ENCODE measurements around the gene NID2.

The NID2 gene

GRCh38 chr14:51979088-51979709, 89.7 kb downstream of the NID2 start:
- H3K9ac ChIP-seq (ENCODE audit: low read depth, low read length, poor library complexity) = no peak overlapping the region
- no peaks in the 10 kb centered on the region for H3K27me3 ChIP-seq (ENCODE audit: control insufficient read depth in 3 of 3, insufficient read depth in 3 of 3, low read depth in 1 of 3, low read length in 3 of 3)
- DNase-seq (ENCODE audit: low spot score) = peak; percentile 86
- H3K36me3 ChIP-seq (replicated peaks in 1 of 2; ENCODE audit: control insufficient read depth in 2 of 2, insufficient read depth in 2 of 2, low read length in 2 of 2) = no peaks in the 10 kb centered on the region
- no peak overlapping the region for H3K4ac ChIP-seq (ENCODE audit: low read length)
- H3K14ac ChIP-seq (ENCODE audit: low read length) = no peak overlapping the region
- H4K8ac ChIP-seq (ENCODE audit: low read depth, low read length) = no peak overlapping the region
- H3K23ac ChIP-seq (ENCODE audit: low read depth, low read length, poor library complexity) = no peak overlapping the region
- no peak overlapping the region for H2BK15ac ChIP-seq (ENCODE audit: low read length)
- no peak overlapping the region for H2BK120ac ChIP-seq (ENCODE audit: low read depth, low read length)
- H4K91ac ChIP-seq (ENCODE audit: low read depth, low read length, poor library complexity) = no peak overlapping the region
- no peak overlapping the region for H2AK5ac ChIP-seq (ENCODE audit: low read depth, low read length)
- H2BK5ac ChIP-seq (ENCODE audit: low read length) = no peak overlapping the region
- H2AFZ ChIP-seq (ENCODE audit: low read length) = peak overlapping the region; percentile 49
- no peak overlapping the region for H3K4me2 ChIP-seq (ENCODE audit: insufficient read depth, low read length, poor library complexity, severe bottlenecking)
- no peak overlapping the region for H3K27ac ChIP-seq (replicated peaks; ENCODE audit: low read length)
- no peak overlapping the region for H3K4me3 ChIP-seq (ENCODE audit: low read length in 2 of 2)
- no peak overlapping the region for H2BK12ac ChIP-seq (ENCODE audit: low read length)
- no peaks in the 10 kb centered on the region for H3K9me3 ChIP-seq (replicated peaks in 1 of 2; ENCODE audit: control insufficient read depth in 2 of 2, insufficient read depth in 1 of 2, low read depth in 1 of 2, low read length in 2 of 2)
- WGBS, 2 donors (ENCODE audit: extremely low coverage in 2 of 2, insufficient read length in 2 of 2, insufficient replicate concordance in 1 of 2) = no CpG with 5 or more reads among the region's 17 CpGs
- H3K4me1 ChIP-seq (ENCODE audit: control insufficient read depth in 2 of 2, insufficient read depth in 1 of 2, low read depth in 1 of 2, low read length in 2 of 2) = no peaks in the 10 kb centered on the region
- no peaks in the 10 kb centered on the region for H3K79me1 ChIP-seq (ENCODE audit: low read depth, low read length)
- H3K18ac ChIP-seq (ENCODE audit: low read length) = no peak overlapping the region

DNA sequence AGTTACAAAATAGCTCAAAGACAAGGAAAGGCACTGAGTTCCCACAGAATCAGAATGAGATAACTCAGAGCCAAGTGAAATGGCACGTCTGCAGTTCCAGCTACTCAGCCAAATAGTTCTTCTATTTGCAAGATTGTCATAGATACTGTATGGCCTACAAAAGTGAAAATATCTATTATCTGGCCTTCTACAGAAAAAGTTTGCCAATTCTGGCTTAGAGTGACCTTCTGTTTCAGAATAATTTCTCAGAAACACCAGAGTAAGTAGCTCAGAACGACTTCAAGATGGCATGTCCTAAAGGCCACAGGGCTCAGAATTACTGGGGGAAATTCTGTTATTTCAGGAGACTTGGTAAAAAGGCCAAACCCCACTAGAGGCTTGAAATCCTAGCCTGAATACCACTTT, 90.2 kb downstream of the NID2 start:
- no peak overlapping the region for H3K27ac ChIP-seq (replicated peaks; ENCODE audit: low read length)
- no peaks in the 10 kb centered on the region for H3K36me3 ChIP-seq (replicated peaks in 1 of 2; ENCODE audit: control insufficient read depth in 2 of 2, insufficient read depth in 2 of 2, low read length in 2 of 2)
- no peak overlapping the region for H2BK12ac ChIP-seq (ENCODE audit: low read length)
- H3K18ac ChIP-seq (ENCODE audit: low read length) = no peak overlapping the region
- no peak overlapping the region for H3K4ac ChIP-seq (ENCODE audit: low read length)
- no peaks in the 10 kb centered on the region for H3K27me3 ChIP-seq (ENCODE audit: control insufficient read depth in 3 of 3, insufficient read depth in 3 of 3, low read depth in 1 of 3, low read length in 3 of 3)
- H3K9ac ChIP-seq (ENCODE audit: low read depth, low read length, poor library complexity) = no peak overlapping the region
- no peaks in the 10 kb centered on the region for H3K79me1 ChIP-seq (ENCODE audit: low read depth, low read length)
- H2BK120ac ChIP-seq (ENCODE audit: low read depth, low read length) = no peak overlapping the region
- no peak for DNase-seq (ENCODE audit: low spot score)
- no peak overlapping the region for H2BK5ac ChIP-seq (ENCODE audit: low read length)
- no peaks in the 10 kb centered on the region for H3K4me1 ChIP-seq (ENCODE audit: control insufficient read depth in 2 of 2, insufficient read depth in 1 of 2, low read depth in 1 of 2, low read length in 2 of 2)
- H4K8ac ChIP-seq (ENCODE audit: low read depth, low read length) = no peak overlapping the region
- H3K23ac ChIP-seq (ENCODE audit: low read depth, low read length, poor library complexity) = no peak overlapping the region
- WGBS, 2 donors (ENCODE audit: extremely low coverage in 2 of 2, insufficient read length in 2 of 2, insufficient replicate concordance in 1 of 2) = no CpG with 5 or more reads among the region's 2 CpGs
- H4K91ac ChIP-seq (ENCODE audit: low read depth, low read length, poor library complexity) = no peak overlapping the region
- H3K9me3 ChIP-seq (replicated peaks in 1 of 2; ENCODE audit: control insufficient read depth in 2 of 2, insufficient read depth in 1 of 2, low read depth in 1 of 2, low read length in 2 of 2) = no peaks in the 10 kb centered on the region
- no peak overlapping the region for H3K4me2 ChIP-seq (ENCODE audit: insufficient read depth, low read length, poor library complexity, severe bottlenecking)
- H2BK15ac ChIP-seq (ENCODE audit: low read length) = no peak overlapping the region
- no peak overlapping the region for H3K14ac ChIP-seq (ENCODE audit: low read length)
- no peak overlapping the region for H2AK5ac ChIP-seq (ENCODE audit: low read depth, low read length)
- H2AFZ ChIP-seq (ENCODE audit: low read length) = peak overlapping the region; percentile 49
- no peak overlapping the region for H3K4me3 ChIP-seq (ENCODE audit: low read length in 2 of 2)

DNA sequence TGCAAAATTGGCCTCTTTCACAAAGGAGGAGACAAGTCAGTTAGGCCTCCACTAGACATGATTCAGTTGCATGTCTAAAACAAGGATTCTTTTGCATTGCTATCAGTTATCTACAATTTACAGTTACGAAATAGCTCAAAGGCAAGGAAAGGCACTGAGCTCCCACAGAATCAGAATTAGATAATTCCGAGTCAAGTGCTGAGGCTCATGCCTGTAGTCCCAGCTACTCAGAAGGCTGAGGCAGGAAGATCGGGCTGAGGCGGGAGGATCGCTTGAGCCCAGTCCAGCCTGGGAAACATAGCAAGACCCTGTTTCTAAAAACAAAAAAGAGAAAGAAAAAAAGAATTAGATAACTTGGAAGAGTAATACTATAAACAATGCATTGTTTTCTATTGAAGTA, 91.8 kb downstream of the NID2 start:
- no peak overlapping the region for H3K27ac ChIP-seq (replicated peaks; ENCODE audit: low read length)
- no peak overlapping the region for H2BK15ac ChIP-seq (ENCODE audit: low read length)
- H3K18ac ChIP-seq (ENCODE audit: low read length) = no peak overlapping the region
- no peaks in the 10 kb centered on the region for H3K27me3 ChIP-seq (ENCODE audit: control insufficient read depth in 3 of 3, insufficient read depth in 3 of 3, low read depth in 1 of 3, low read length in 3 of 3)
- no peaks in the 10 kb centered on the region for H3K36me3 ChIP-seq (replicated peaks in 1 of 2; ENCODE audit: control insufficient read depth in 2 of 2, insufficient read depth in 2 of 2, low read length in 2 of 2)
- no peak overlapping the region for H3K4ac ChIP-seq (ENCODE audit: low read length)
- no peak overlapping the region for H4K91ac ChIP-seq (ENCODE audit: low read depth, low read length, poor library complexity)
- no CpG with 5 or more reads among the region's 5 CpGs for WGBS, 2 donors (ENCODE audit: extremely low coverage in 2 of 2, insufficient read length in 2 of 2, insufficient replicate concordance in 1 of 2)
- no peak overlapping the region for H3K4me3 ChIP-seq (ENCODE audit: low read length in 2 of 2)
- H3K4me2 ChIP-seq (ENCODE audit: insufficient read depth, low read length, poor library complexity, severe bottlenecking) = no peak overlapping the region
- no peak overlapping the region for H3K23ac ChIP-seq (ENCODE audit: low read depth, low read length, poor library complexity)
- H2BK12ac ChIP-seq (ENCODE audit: low read length) = no peak overlapping the region
- no peak overlapping the region for H2BK120ac ChIP-seq (ENCODE audit: low read depth, low read length)
- no peaks in the 10 kb centered on the region for H3K9me3 ChIP-seq (replicated peaks in 1 of 2; ENCODE audit: control insufficient read depth in 2 of 2, insufficient read depth in 1 of 2, low read depth in 1 of 2, low read length in 2 of 2)
- no peak overlapping the region for H3K14ac ChIP-seq (ENCODE audit: low read length)
- no peak overlapping the region for H3K9ac ChIP-seq (ENCODE audit: low read depth, low read length, poor library complexity)
- H3K4me1 ChIP-seq (ENCODE audit: control insufficient read depth in 2 of 2, insufficient read depth in 1 of 2, low read depth in 1 of 2, low read length in 2 of 2) = no peaks in the 10 kb centered on the region
- H3K79me1 ChIP-seq (ENCODE audit: low read depth, low read length) = no peaks in the 10 kb centered on the region
- no peak overlapping the region for H2AK5ac ChIP-seq (ENCODE audit: low read depth, low read length)
- no peak overlapping the region for H4K8ac ChIP-seq (ENCODE audit: low read depth, low read length)
- DNase-seq (ENCODE audit: low spot score) = no peak
- H2BK5ac ChIP-seq (ENCODE audit: low read length) = no peak overlapping the region
- H2AFZ ChIP-seq (ENCODE audit: low read length) = no peak overlapping the region

- H3K27ac ChIP-seq (replicated peaks; ENCODE audit: low read length) = no peak overlapping the region
- no peak overlapping the region for H3K4ac ChIP-seq (ENCODE audit: low read length)
- no CpG with 5 or more reads among the region's 7 CpGs for whole genome bisulfite sequencing, 2 donors (ENCODE audit: extremely low coverage in 2 of 2, insufficient read length in 2 of 2, insufficient replicate concordance in 1 of 2)
- H4K91ac ChIP-seq (ENCODE audit: low read depth, low read length, poor library complexity) = no peak overlapping the region
- H3K27me3 ChIP-seq (ENCODE audit: control insufficient read depth in 3 of 3, insufficient read depth in 3 of 3, low read depth in 1 of 3, low read length in 3 of 3) = no peaks in the 10 kb centered on the region
- no peak overlapping the region for H2BK5ac ChIP-seq (ENCODE audit: low read length)
- H2AFZ ChIP-seq (ENCODE audit: low read length) = no peak overlapping the region
- no peak overlapping the region for H3K9ac ChIP-seq (ENCODE audit: low read depth, low read length, poor library complexity)
- no peak overlapping the region for H2BK12ac ChIP-seq (ENCODE audit: low read length)
- H3K4me2 ChIP-seq (ENCODE audit: insufficient read depth, low read length, poor library complexity, severe bottlenecking) = no peak overlapping the region
- no peak for DNase-seq (ENCODE audit: low spot score)
- no peak overlapping the region for H2AK5ac ChIP-seq (ENCODE audit: low read depth, low read length)
- H3K36me3 ChIP-seq (replicated peaks in 1 of 2; ENCODE audit: control insufficient read depth in 2 of 2, insufficient read depth in 2 of 2, low read length in 2 of 2) = peaks cover 0 to 22% of the 10 kb centered on the region in 2 donors
- H3K23ac ChIP-seq (ENCODE audit: low read depth, low read length, poor library complexity) = no peak overlapping the region
- no peak overlapping the region for H2BK120ac ChIP-seq (ENCODE audit: low read depth, low read length)
- H3K14ac ChIP-seq (ENCODE audit: low read length) = no peak overlapping the region
- H2BK15ac ChIP-seq (ENCODE audit: low read length) = no peak overlapping the region
- H3K4me1 ChIP-seq (ENCODE audit: control insufficient read depth in 2 of 2, insufficient read depth in 1 of 2, low read depth in 1 of 2, low read length in 2 of 2) = no peaks in the 10 kb centered on the region
- H3K18ac ChIP-seq (ENCODE audit: low read length) = no peak overlapping the region
- no peak overlapping the region for H4K8ac ChIP-seq (ENCODE audit: low read depth, low read length)
- no peaks in the 10 kb centered on the region for H3K79me1 ChIP-seq (ENCODE audit: low read depth, low read length)
- H3K9me3 ChIP-seq (replicated peaks in 1 of 2; ENCODE audit: control insufficient read depth in 2 of 2, insufficient read depth in 1 of 2, low read depth in 1 of 2, low read length in 2 of 2) = no peaks in the 10 kb centered on the region
- H3K4me3 ChIP-seq (ENCODE audit: low read length in 2 of 2) = no peak overlapping the region
These were observed 96.3 kb downstream of the NID2 start for GRCh38 chr14:51972566-51972965.

Data from neuronal stem cell (in vitro differentiated cells).